A549 (cell line): ENCODE measurements around the gene TTC3. TPM values are rescaled to one million over a fixed set of nuclear protein-coding genes. Genes with fewer than 3 reads are reported as not detected.

Experiments
- ATAC-seq, 2 experiments: fragments of 200-7000 bp in 1 of 2; fragments of >200 bp in 1 of 2; cut with Nextera tagmentation in 1 of 2; cut with Tn5 transposase in 1 of 2; 3 replicates each; pipeline versions ENCODE4 v1.8.0 to v1.9.1; 2018 to 2020; ENCODE audit warnings: mild to moderate bottlenecking in 1 of 2, moderate library complexity in 1 of 2
- CTCF ChIA-PET: fragments of 300-600 bp; sonication (Branson Sonifier 250); formaldehyde crosslinking; extraction: SDS; loops from one replicate; lab custom pipeline; 2021; ENCODE audit warnings: antibody characterized with exemption, inconsistent platforms; lab: Yijun Ruan, JAX
- POLR2A ChIA-PET: fragments of 350-600 bp; formaldehyde crosslinking; extraction: SDS; loops from one replicate; lab custom pipeline; 2021; ENCODE audit warnings: antibody characterized with exemption, inconsistent platforms; lab: Yijun Ruan, JAX
- DNase-seq, 2 experiments: peaks; one replicate each; pipeline versions ENCODE4 v3.0.0 to v3.0.0-alpha.2; 2011 to 2016; ENCODE audit warnings: low read depth in 1 of 2, low spot score in 1 of 2
- FAIRE-seq: peaks from 2 replicates; lab custom pipeline; 2011; peaks lifted over from hg19 to GRCh38; lab: Jason Lieb, UNC
- H3K27ac ChIP-seq, 2 experiments: fragments of >200 bp; sonication (Bioruptor Twin); formaldehyde crosslinking; 3 replicates each; pipeline ENCODE4 v1.5.1; 2016 to 2017
- H3K4me1 ChIP-seq: fragments of >200 bp; sonication (Bioruptor Twin); formaldehyde crosslinking; 3 replicates; pipeline ENCODE4 v1.6.1; 2016
- H3K4me2 ChIP-seq: fragments of >200 bp; sonication (Bioruptor Twin); formaldehyde crosslinking; 3 replicates; pipeline ENCODE4 v1.6.1; 2016
- H3K4me3 ChIP-seq: fragments of >200 bp; sonication (Bioruptor Twin); formaldehyde crosslinking; 3 replicates; pipeline ENCODE4 v1.5.1; 2016
- H3K9me3 ChIP-seq: fragments of >200 bp; sonication (Bioruptor Twin); formaldehyde crosslinking; 3 replicates; pipeline ENCODE4 v1.6.1; 2016
- CEBPB ChIP-seq, 2 experiments: fragments of >200 bp in 1 of 2; sonication (Bioruptor Twin) in 1 of 2; formaldehyde crosslinking in 1 of 2; IDR thresholded peaks; 2 replicates each; pipeline ENCODE4 v1.6.1; 2012 to 2016
- CHD2 ChIP-seq: fragments of 150-350 bp; IDR thresholded peaks from 2 replicates; pipeline ENCODE4 v1.6.1; 2014; ENCODE audit warnings: low read length; ENCODE audit not compliant: partially characterized antibody
- CHD4 ChIP-seq: fragments of 200-600 bp; sonication (generic); IDR thresholded peaks from 2 replicates; pipeline ENCODE4 v1.6.1; 2016; ENCODE audit warnings: antibody characterized with exemption, mild to moderate bottlenecking, borderline replicate concordance
- EHF ChIP-seq: fragments of 250-450 bp; sonication (Bioruptor Pico); IDR thresholded peaks from 2 replicates; pipeline ENCODE4 v1.5.0; 2020; ENCODE audit warnings: mild to moderate bottlenecking
- FOSL2 ChIP-seq, 2 experiments: fragments of 450-650 bp in 1 of 2; fragments of >200 bp in 1 of 2; sonication (Bioruptor Twin) in 1 of 2; formaldehyde crosslinking; IDR thresholded peaks; 2 replicates each; pipeline versions ENCODE4 v1.5.0 to v1.6.1; 2016 to 2020; ENCODE audit warnings: mild to moderate bottlenecking in 1 of 2, moderate library complexity in 1 of 2
- HOXA7 ChIP-seq: fragments of 250-450 bp; sonication (Bioruptor Pico); IDR thresholded peaks from 2 replicates; pipeline ENCODE4 v1.5.0; 2020; ENCODE audit warnings: mild to moderate bottlenecking, moderate library complexity
- JUNB ChIP-seq: fragments of >200 bp; sonication (Bioruptor Twin); formaldehyde crosslinking; IDR thresholded peaks from 2 replicates; pipeline ENCODE4 v1.6.1; 2016
- KDM1A ChIP-seq: fragments of 200-600 bp; sonication (generic); IDR thresholded peaks from 2 replicates; pipeline ENCODE4 v1.6.1; 2016; ENCODE audit warnings: low read depth, mild to moderate bottlenecking
- MAFK ChIP-seq: fragments of 450-650 bp; IDR thresholded peaks from 2 replicates; pipeline ENCODE4 v1.6.1; 2014; ENCODE audit not compliant: partially characterized antibody
- MYC ChIP-seq: IDR thresholded peaks from 2 replicates; pipeline ENCODE4 v1.6.1; 2012; ENCODE audit warnings: mild to moderate bottlenecking, inconsistent platforms, low read length, improper control_type of control experiment, borderline replicate concordance
- POLR2A ChIP-seq: IDR thresholded peaks from 2 replicates; pipeline ENCODE4 v1.6.1; 2012; ENCODE audit warnings: mild to moderate bottlenecking, low read length
- RAD21 ChIP-seq, 2 experiments: fragments of >200 bp in 1 of 2; sonication (Bioruptor Twin) in 1 of 2; formaldehyde crosslinking in 1 of 2; IDR thresholded peaks in 1 of 2; conservative IDR thresholded peaks in 1 of 2; 2 replicates in 1 of 2; 3 replicates in 1 of 2; pipeline ENCODE4 v1.6.1; 2012 to 2018; ENCODE audit warnings: inconsistent platforms in 1 of 2
- RARB ChIP-seq: fragments of 250-450 bp; sonication (Bioruptor Pico); IDR thresholded peaks from 2 replicates; pipeline ENCODE4 v1.8.0; 2021; ENCODE audit warnings: mild to moderate bottlenecking, moderate library complexity
- RCOR1 ChIP-seq: fragments of 150-350 bp; IDR thresholded peaks from 2 replicates; pipeline ENCODE4 v1.6.1; 2014; ENCODE audit warnings: antibody characterized with exemption, low read length, low read depth
- RNF2 ChIP-seq: fragments of 200-600 bp; sonication (generic); IDR thresholded peaks from 2 replicates; pipeline ENCODE4 v1.6.1; 2016; ENCODE audit warnings: low read depth, mild to moderate bottlenecking, antibody characterized with exemption, moderate library complexity, borderline replicate concordance
- SREBF2 ChIP-seq: fragments of 450-650 bp; IDR thresholded peaks from 2 replicates; pipeline ENCODE4 v1.6.1; 2014; ENCODE audit warnings: mild to moderate bottlenecking, moderate library complexity
- ZNF302 ChIP-seq: fragments of 250-450 bp; sonication (Bioruptor Pico); IDR thresholded peaks from 2 replicates; pipeline ENCODE4 v1.9.0; 2021; ENCODE audit warnings: inconsistent platforms, mild to moderate bottlenecking, moderate library complexity
- ZSCAN20 ChIP-seq: fragments of 250-450 bp; sonication (Bioruptor Pico); IDR thresholded peaks from 2 replicates; pipeline ENCODE4 v1.8.0; 2022; ENCODE audit warnings: mild to moderate bottlenecking, moderate library complexity
- WGBS: methylation state at CpG from one replicate; pipeline ENCODE4 v1.1.6; 2017; ENCODE audit errors: missing lambda C conversion rate; 5-methylcytosine and 5-hydroxymethylcytosine counted together
- polyA plus RNA-seq, 4 experiments: library from polyadenylated mRNA; depleted of rRNA in 3 of 4; stranded (reverse); fragments of >200 nt; fragmentation: RNase III in 1 of 4; extraction: RNeasy Plus Mini Kit Qiagen cat#74134 plus additional on column Dnase treatment in 1 of 4; gene quantifications; 2 replicates in 3 of 4; 3 replicates in 1 of 4; pipeline ENCODE4 v1.2.3, GENCODE V29; 2011 to 2017
- TF ChIP-seq, protein P1 (sequence below): IDR thresholded peaks from 2 replicates; pipeline ENCODE4 v1.6.1; 2012
- TF ChIP-seq, protein P2 (sequence below): fragments of >200 bp; sonication (Bioruptor Twin); formaldehyde crosslinking; IDR thresholded peaks from 2 replicates; pipeline ENCODE4 v1.6.1; 2016
- TF ChIP-seq, protein P3 (sequence below): fragments of >200 bp; sonication (Bioruptor Twin); formaldehyde crosslinking; IDR thresholded peaks from 3 replicates; pipeline ENCODE4 v1.5.1; 2016
- TF ChIP-seq, protein P4 (sequence below): fragments of >200 bp; sonication (Bioruptor Twin); formaldehyde crosslinking; IDR thresholded peaks from 3 replicates; pipeline ENCODE4 v1.6.1; 2016

Gene TTC3
- polyA plus RNA-seq, 2 of the 4 experiments (the other 2 are of a cell fraction): 34.2 to 62.2 TPM

DNA sequence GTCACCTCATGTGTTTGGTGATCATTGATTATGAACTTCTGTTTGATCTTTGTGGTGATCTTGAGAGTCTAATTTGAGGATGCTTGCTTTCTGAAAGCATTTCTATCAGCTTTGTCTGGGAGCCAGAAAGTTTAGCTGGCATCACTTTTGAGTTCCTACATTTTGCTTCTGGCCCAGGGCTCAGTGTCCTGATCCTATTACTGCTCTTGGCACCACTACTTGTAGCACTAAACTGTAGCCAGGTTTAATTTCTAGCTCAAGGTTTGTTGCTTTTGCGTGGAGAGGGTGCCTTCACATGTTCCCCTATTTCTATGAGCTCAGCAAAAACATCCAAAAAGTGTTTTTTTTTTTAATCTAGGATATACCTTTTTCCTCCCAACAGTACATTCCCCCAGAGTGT, 9.3 kb downstream of the TTC3 start:
- H3K4me2 ChIP-seq: no peak overlapping the region
- TF ChIP-seq ZNF302 (CRISPR knock-in tag) (no peak), KDM1A (no peak), RCOR1 (no peak), FOSL2 (IDR thresholded peaks at IDR 0.05) (no peak), FOSL2 (CRISPR knock-in tag; IDR thresholded peaks at IDR 0.05) (no peak), CHD4 (no peak), JUNB (no peak), RARB (CRISPR knock-in tag) (no peak), POLR2A (no peak), MYC (no peak), EHF (no peak)
- TF ChIP-seq, protein P1, sequence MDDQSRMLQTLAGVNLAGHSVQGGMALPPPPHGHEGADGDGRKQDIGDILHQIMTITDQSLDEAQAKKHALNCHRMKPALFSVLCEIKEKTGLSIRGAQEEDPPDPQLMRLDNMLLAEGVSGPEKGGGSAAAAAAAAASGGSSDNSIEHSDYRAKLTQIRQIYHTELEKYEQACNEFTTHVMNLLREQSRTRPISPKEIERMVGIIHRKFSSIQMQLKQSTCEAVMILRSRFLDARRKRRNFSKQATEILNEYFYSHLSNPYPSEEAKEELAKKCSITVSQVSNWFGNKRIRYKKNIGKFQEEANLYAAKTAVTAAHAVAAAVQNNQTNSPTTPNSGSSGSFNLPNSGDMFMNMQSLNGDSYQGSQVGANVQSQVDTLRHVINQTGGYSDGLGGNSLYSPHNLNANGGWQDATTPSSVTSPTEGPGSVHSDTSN: no peak
- TF ChIP-seq, protein P2, sequence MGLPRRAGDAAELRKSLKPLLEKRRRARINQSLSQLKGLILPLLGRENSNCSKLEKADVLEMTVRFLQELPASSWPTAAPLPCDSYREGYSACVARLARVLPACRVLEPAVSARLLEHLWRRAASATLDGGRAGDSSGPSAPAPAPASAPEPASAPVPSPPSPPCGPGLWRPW: no peak
- no peak overlapping the region for H3K4me3 ChIP-seq
- DNase-seq: no peak
- H3K27ac ChIP-seq: no peak overlapping the region
- POLR2A ChIA-PET: no interaction called here
- 90% methylated on average over 1 of the region's 1 CpG for WGBS
- CTCF ChIA-PET: interaction anchor here (0.6 to 1.6 kb wide), 5 partner anchors 10 to 106 kb away, joined by 3 to 4 read pairs (median 3); no protein-coding TSS in a partner anchor
- H3K9me3 ChIP-seq: no peaks in the 10 kb centered on the region
- FAIRE-seq: no peak
- H3K4me1 ChIP-seq: peaks cover 13% of the 10 kb centered on the region
- no peak for ATAC-seq

DNA sequence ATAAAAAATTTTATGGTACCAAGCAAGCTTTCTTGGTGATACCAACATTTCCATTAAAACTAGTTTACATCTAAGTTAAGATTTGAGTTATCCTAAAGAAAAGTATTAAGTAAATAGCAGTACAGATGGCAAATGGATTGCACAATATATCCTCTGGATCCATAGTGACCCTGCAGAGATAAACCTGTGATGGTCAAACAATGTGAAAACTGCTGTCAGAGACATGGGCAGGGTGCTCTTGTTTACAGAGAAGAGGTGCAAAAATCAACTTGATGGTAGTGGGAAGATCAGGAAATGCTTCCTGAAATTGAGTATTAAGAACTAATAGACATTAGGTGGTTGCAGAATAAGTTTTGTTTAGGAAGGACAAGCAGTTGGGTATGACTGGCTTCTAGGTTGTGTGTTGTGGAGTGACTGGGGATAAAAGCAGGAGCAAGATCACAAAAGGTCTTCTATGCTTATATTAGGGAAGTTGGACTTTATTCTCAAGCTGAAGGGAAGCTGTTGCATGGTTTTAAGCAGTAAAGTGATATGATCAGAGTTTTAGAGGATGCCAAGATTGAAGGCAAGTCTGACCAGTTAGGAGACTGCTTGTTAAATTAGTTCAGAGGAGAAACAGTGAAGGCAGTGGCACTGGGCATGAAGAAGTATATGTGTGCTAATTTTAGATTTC, 9.9 kb downstream of the TTC3 start:
- H3K4me1 ChIP-seq: peaks cover 15% of the 10 kb centered on the region
- no peak for ATAC-seq
- peak in 1 of 2 experiments; percentile 22; a peak in 2 of 4 replicates for TF ChIP-seq CEBPB (IDR thresholded peaks at IDR 0.05)
- TF ChIP-seq, protein P3, sequence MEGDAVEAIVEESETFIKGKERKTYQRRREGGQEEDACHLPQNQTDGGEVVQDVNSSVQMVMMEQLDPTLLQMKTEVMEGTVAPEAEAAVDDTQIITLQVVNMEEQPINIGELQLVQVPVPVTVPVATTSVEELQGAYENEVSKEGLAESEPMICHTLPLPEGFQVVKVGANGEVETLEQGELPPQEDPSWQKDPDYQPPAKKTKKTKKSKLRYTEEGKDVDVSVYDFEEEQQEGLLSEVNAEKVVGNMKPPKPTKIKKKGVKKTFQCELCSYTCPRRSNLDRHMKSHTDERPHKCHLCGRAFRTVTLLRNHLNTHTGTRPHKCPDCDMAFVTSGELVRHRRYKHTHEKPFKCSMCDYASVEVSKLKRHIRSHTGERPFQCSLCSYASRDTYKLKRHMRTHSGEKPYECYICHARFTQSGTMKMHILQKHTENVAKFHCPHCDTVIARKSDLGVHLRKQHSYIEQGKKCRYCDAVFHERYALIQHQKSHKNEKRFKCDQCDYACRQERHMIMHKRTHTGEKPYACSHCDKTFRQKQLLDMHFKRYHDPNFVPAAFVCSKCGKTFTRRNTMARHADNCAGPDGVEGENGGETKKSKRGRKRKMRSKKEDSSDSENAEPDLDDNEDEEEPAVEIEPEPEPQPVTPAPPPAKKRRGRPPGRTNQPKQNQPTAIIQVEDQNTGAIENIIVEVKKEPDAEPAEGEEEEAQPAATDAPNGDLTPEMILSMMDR: no peak
- no peak overlapping the region for H3K4me2 ChIP-seq
- H3K4me3 ChIP-seq: no peak overlapping the region
- POLR2A ChIA-PET: no interaction called here
- no peak for DNase-seq
- FAIRE-seq: no peak
- CTCF ChIA-PET: interaction anchor here (0.7 to 4.6 kb wide), 5 partner anchors 71 to 107 kb away, joined by 3 to 38 read pairs (median 3); no protein-coding TSS in a partner anchor
- no peak overlapping the region for H3K27ac ChIP-seq
- no peaks in the 10 kb centered on the region for H3K9me3 ChIP-seq

DNA sequence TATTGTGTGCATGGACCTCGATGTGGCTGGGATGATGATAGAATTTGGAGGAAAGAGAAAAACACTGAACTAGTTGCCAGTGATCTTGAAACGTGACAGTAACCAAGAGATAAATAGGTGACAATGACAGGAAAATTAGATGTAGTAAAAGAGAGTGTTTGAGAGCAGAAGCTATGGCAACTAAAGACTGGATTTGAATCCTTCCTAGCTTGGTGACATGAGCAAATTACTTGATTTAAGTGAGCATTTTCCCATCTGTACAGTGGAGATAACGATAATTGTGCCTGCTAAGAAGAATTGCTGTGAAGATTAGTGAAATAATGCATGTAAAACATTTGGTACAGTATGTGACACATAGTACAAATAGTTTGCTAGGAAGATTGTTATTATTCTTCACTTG, 12.7 kb downstream of the TTC3 start:
- H3K9me3 ChIP-seq: no peaks in the 10 kb centered on the region
- H3K4me3 ChIP-seq: no peak overlapping the region
- POLR2A ChIA-PET: no interaction called here
- DNase-seq (no peak), FAIRE-seq (no peak), ATAC-seq (no peak)
- CTCF ChIA-PET: interaction anchor here (1.3 to 4.6 kb wide), 6 partner anchors 10 to 109 kb away, joined by 3 to 38 read pairs (median 6); no protein-coding TSS in a partner anchor
- no peak overlapping the region for H3K27ac ChIP-seq
- peaks cover 15% of the 10 kb centered on the region for H3K4me1 ChIP-seq
- 88% methylated on average over 3 of the region's 3 CpGs for WGBS
- H3K4me2 ChIP-seq: no peak overlapping the region
- TF ChIP-seq, protein P1: no peak
- TF ChIP-seq RCOR1: no peak
- TF ChIP-seq RAD21 (conservative IDR thresholded peaks at IDR 0.05 in 1 of 2, IDR thresholded peaks at IDR 0.05 in 1 of 2): no peak
- TF ChIP-seq, protein P4, sequence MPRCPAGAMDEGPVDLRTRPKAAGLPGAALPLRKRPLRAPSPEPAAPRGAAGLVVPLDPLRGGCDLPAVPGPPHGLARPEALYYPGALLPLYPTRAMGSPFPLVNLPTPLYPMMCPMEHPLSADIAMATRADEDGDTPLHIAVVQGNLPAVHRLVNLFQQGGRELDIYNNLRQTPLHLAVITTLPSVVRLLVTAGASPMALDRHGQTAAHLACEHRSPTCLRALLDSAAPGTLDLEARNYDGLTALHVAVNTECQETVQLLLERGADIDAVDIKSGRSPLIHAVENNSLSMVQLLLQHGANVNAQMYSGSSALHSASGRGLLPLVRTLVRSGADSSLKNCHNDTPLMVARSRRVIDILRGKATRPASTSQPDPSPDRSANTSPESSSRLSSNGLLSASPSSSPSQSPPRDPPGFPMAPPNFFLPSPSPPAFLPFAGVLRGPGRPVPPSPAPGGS: no peak
- TF ChIP-seq, protein P3: no peak
- TF ChIP-seq CHD2: no peak
- no peak for TF ChIP-seq ZSCAN20
- no peak for TF ChIP-seq MAFK
- no peak for TF ChIP-seq SREBF2
- no peak for TF ChIP-seq RNF2
- no peak for TF ChIP-seq HOXA7 (CRISPR knock-in tag)
